HUES48 (cell line): ENCODE results near the gene WAC.
"Not testable (repeated sequence)": the region's sequence is repeated elsewhere in the genome, so short reads cannot be mapped to it uniquely, and the experiment has no call there.

ENCODE experiments used
- H3K27ac ChIP-seq: one replicate; pipeline ENCODE4 v1.7.0; 2013; ENCODE audit warnings: low read depth, low read length, inconsistent platforms
- H3K27me3 ChIP-seq: 2 replicates; pipeline ENCODE4 v1.6.1; 2013; ENCODE audit warnings: mild to moderate bottlenecking, low read length; ENCODE audit not compliant: control insufficient read depth, insufficient read depth
- H3K36me3 ChIP-seq: 2 replicates; pipeline ENCODE4 v1.6.1; 2013; ENCODE audit warnings: low read length; ENCODE audit not compliant: control insufficient read depth, insufficient read depth
- H3K4me1 ChIP-seq: 2 replicates; pipeline ENCODE4 v1.6.1; 2013; ENCODE audit warnings: mild to moderate bottlenecking, low read length; ENCODE audit not compliant: control insufficient read depth, insufficient read depth
- H3K4me3 ChIP-seq: 2 replicates; pipeline ENCODE4 v1.5.1; 2013; ENCODE audit warnings: mild to moderate bottlenecking, low read depth, low read length
- H3K9ac ChIP-seq: 2 replicates; pipeline ENCODE4 v1.6.1; 2013; ENCODE audit warnings: mild to moderate bottlenecking, low read depth, low read length, moderate library complexity
- H3K9me3 ChIP-seq: 2 replicates; pipeline ENCODE4 v1.6.1; 2013; ENCODE audit warnings: low read length; ENCODE audit not compliant: control insufficient read depth, insufficient read depth

The WAC gene, protein sequence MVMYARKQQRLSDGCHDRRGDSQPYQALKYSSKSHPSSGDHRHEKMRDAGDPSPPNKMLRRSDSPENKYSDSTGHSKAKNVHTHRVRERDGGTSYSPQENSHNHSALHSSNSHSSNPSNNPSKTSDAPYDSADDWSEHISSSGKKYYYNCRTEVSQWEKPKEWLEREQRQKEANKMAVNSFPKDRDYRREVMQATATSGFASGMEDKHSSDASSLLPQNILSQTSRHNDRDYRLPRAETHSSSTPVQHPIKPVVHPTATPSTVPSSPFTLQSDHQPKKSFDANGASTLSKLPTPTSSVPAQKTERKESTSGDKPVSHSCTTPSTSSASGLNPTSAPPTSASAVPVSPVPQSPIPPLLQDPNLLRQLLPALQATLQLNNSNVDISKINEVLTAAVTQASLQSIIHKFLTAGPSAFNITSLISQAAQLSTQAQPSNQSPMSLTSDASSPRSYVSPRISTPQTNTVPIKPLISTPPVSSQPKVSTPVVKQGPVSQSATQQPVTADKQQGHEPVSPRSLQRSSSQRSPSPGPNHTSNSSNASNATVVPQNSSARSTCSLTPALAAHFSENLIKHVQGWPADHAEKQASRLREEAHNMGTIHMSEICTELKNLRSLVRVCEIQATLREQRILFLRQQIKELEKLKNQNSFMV

DNA sequence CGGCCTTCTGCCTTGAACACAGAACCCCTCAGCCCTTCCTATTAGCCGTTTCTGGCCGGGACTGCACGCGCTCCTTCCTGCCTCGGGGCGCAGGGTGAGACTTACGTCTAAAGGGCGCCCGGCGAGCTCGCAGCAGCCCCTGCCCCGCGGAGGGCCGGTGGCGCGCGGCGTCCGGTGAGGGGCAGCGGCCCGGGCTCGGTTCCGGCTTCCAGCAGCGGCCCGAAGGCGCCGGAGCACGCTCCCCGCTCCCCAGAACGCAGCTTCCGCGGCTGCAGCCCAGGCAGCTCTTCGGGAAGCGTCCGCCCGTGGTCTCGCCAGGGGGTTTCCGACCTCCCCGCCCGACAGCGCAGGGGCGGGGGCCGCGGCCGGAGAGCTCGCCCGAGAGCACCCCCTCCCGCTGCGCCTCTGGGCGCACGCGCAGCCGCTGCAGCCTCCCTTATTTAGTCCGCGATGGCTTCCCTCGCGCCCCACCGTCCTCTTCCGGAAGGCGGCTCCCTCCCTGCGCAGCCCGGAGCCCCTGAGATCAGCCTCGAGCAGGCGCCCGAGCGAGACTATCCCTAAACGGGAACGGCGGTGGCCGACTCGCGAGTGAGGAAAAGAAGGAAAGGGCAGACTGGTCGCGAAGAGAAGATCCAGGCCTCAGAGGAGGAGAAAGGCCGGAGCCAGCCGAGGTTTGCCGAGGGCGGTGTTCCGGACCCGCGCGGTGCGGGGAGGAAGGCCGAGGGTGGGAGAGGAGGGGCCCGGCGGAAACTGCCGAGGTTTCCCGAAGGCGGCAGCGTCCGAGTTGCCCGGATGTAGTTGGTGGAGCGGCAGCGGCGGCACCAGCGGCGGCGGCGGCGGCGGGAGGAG, at the start of gene WAC:
Gene WAC (plus strand): TSS at position 782 of the 849 bp plus-strand sequence. CDS start 462 bp downstream, outside the sequence.
- Histone ChIP-seq H3K4me3 (peak within 1 kb of the TSS; percentile 100), H3K27ac (peak within 1 kb of the TSS; percentile 100), H3K4me1 (peaks cover 9% of the 10 kb centered on the region; the same call in 1 of the 2 replicates), H3K9me3 (no peaks in the 10 kb centered on the region), H3K9ac (peak within 1 kb of the TSS; percentile 100), H3K36me3 (peaks cover 33% of the 10 kb centered on the region), H3K27me3 (no peaks in the 10 kb centered on the region)

DNA sequence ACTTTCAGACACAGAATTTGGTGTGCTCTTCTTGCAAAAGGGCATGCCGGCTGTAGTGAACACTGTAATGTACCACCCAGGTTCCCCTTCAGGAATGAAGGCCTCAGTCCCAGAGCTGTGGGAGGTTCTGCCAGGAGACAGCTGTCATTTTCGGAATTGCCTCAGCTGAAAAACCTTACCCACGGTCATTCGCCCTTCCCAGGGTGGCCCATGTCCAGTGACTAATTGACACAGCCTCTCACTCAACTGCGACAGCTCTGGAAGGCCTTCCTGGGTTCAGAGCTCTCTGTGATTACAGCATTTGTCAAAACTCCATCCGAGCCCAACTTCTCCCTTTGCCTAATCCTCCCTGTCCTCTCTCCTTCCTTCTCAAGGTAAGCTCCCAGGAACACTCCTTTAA, 43.7 kb upstream of the WAC start:
- Histone ChIP-seq H3K4me1 (no peaks in the 10 kb centered on the region), H3K9ac (no peak overlapping the region), H3K9me3 (no peaks in the 10 kb centered on the region), H3K27me3 (no peaks in the 10 kb centered on the region), H3K36me3 (no peaks in the 10 kb centered on the region), H3K27ac (no peak overlapping the region), H3K4me3 (no peak overlapping the region)

DNA sequence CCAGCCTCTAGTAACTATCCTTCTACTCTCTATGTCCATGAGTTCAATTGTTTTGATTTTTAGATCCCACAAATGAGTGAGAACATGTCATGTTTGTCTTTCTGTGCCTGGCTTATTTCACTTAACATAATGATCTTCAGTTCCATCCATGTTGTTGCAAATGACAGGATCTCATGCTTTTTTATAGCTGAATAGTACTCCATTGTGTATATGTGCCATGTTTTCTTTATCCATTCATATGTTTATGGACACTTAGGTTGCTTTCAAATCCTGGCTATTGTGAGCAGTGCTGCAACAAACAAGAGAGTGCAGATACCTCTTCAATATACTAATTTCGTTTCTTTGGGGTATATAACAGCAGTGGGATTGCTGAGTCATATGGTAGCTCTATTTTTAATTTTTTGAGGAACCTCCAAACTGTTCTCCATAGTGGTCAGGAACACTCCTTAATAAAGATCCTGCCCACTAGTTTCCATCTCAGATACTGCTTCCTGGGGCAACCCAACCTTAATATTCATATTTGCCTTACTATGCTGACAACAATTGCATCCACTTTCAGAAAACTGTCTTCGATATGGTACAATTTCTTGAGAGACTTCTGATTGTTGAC, 42.6 kb upstream of the WAC start:
- H3K4me3 ChIP-seq, H3K9me3 ChIP-seq, H3K27me3 ChIP-seq, H3K36me3 ChIP-seq, H3K9ac ChIP-seq, H3K27ac ChIP-seq, H3K4me1 ChIP-seq: not testable (repeated sequence)

DNA sequence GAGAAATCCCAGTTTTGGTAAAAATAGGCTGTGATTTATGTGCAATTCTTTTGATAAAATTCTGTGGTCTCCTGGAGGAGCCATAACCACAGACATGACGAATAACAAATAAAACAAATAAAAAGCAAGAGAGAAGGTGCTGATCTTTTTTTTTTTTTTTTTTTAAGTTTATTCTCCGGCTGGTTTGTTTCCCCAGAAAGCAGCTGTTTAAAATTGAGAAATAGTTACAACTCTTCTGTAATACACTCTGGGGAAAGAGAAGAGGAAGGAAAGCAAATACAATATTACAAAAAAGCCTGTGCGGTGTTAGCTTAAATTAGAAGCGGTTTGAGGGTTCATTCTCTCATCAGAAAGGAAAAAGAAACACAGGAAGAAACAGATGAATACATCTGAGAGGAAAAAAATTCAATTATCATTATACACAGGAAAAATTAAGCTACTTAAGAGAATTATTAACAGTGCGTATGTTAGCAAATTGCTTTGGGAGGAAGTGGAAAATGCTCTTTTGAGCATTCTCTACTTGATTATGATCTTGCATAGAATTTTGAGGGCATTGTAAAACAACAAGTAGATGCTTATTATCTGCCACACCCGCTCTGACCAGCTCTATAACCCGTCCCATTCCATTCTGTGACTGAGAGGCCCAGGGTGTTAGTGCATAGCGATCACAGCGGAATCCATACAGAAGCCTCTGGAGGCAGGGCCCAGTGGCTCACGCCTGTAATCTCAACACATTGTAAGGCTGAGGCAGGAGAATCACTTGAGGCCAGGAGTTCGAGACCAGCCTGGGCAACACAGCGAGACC, 40.6 kb upstream of the WAC start:
- no peak overlapping the region for H3K4me3 ChIP-seq

DNA sequence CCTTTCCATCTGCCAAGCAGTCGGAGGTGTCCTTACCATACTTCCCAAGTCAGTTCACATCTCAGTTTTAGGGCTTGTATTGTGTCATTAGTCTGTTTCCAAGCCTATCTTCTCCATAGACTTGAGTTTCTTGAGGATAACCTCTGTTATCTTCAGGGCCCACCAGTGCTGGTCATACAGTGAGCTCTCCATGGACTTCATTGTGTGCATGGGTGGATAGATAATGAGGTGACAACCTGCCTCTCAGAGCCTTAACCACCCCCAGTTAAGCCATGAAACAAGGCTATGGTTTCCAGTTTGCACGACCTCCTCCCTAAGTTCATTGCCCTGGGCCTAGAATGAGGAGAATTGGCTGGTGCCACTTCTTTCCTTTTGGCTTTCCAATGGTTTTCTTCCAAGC, 38.5 kb upstream of the WAC start:
- Histone ChIP-seq H3K9me3 (no peaks in the 10 kb centered on the region), H3K9ac (no peak overlapping the region)

More for the DNA sequence above, 40.6 kb upstream of the WAC start:
- H3K27ac ChIP-seq, result no peak overlapping the region
- H3K4me1 ChIP-seq, result no peaks in the 10 kb centered on the region
- no peaks in the 10 kb centered on the region for H3K9me3 ChIP-seq
- H3K9ac ChIP-seq, result no peak overlapping the region
- H3K27me3 ChIP-seq, result no peaks in the 10 kb centered on the region
- H3K36me3 ChIP-seq, result no peaks in the 10 kb centered on the region

DNA sequence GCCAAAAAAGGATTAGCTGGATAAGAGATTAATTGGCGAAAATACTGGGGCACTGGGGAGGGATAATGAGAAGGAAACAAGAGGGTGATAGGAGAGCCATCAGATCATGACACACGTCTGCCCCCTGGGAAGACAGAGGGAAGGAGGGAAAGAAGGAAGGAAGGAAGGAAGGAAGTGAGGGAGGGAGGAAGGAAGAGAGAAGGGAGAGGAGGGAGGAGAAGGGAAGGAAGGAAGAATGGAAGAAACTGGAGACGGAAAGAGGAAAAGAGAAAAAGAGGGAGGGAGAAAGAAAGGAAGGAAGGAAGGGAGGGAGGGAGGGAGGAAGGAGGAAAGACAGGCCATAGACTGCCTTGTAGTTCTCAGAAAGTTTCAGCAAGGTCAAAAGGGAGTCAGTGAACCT, 37.8 kb upstream of the WAC start:
- Histone ChIP-seq H3K4me3 (no peak overlapping the region), H3K27ac (no peak overlapping the region), H3K9ac (no peak overlapping the region), H3K27me3 (no peaks in the 10 kb centered on the region), H3K4me1 (no peaks in the 10 kb centered on the region), H3K36me3 (no peaks in the 10 kb centered on the region), H3K9me3 (no peaks in the 10 kb centered on the region)

More for the DNA sequence above, 38.5 kb upstream of the WAC start:
- H3K4me1 ChIP-seq, result no peaks in the 10 kb centered on the region
- no peak overlapping the region for H3K4me3 ChIP-seq
- H3K36me3 ChIP-seq, result no peaks in the 10 kb centered on the region
- no peaks in the 10 kb centered on the region for H3K27me3 ChIP-seq
- H3K27ac ChIP-seq, result no peak overlapping the region

DNA sequence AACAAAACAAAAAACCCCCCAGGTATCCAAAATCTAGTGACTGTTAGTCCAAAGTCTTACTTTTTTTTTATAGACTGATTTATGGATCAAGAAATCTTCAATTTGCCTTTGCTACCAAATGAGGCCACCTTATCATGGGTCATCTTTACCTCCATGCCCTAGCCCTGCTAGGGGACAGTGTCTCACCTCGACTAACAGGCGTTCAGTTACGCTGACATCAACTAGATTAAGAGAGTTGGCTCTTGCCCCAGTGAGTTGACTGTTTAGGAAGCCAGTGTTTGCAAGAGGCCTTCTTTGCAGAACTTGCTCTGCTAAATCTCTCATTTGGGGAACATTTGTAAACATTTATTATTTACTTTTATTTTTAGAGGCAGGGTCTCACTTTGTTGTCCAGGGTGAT, 36.9 kb upstream of the WAC start:
- H3K4me1 ChIP-seq, result no peaks in the 10 kb centered on the region
- no peaks in the 10 kb centered on the region for H3K9me3 ChIP-seq
- H3K36me3 ChIP-seq, result no peaks in the 10 kb centered on the region
- H3K4me3 ChIP-seq, result no peak overlapping the region
- no peaks in the 10 kb centered on the region for H3K27me3 ChIP-seq
- no peak overlapping the region for H3K9ac ChIP-seq
- no peak overlapping the region for H3K27ac ChIP-seq

DNA sequence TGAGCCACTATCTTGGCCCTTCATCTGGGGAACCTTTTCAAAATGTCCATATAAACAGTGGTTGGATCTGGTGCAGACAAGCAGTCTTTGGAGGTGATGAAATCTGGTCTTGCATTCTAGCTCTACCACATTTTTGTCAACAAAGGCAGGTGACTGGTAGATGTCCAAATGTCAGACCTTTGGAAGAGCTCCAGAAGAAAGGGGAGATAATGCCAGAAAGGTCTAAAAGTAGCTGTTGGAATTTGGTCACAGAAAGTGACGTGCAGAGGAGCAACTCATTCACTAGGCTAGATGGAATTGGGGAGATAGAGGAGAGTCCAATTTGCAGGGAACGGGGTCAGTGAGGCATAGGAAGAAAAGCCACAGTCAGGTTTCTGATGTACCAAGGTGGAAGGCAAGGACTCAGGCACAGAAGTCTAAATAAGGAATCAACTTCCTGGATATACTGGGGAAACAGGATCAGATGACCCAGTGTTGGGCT, 36.4 kb upstream of the WAC start:
- no peaks in the 10 kb centered on the region for H3K27me3 ChIP-seq
- no peaks in the 10 kb centered on the region for H3K4me1 ChIP-seq
- H3K36me3 ChIP-seq, result no peaks in the 10 kb centered on the region
- no peak overlapping the region for H3K9ac ChIP-seq
- H3K4me3 ChIP-seq, result no peak overlapping the region
- H3K27ac ChIP-seq, result no peak overlapping the region
- H3K9me3 ChIP-seq, result no peaks in the 10 kb centered on the region

DNA sequence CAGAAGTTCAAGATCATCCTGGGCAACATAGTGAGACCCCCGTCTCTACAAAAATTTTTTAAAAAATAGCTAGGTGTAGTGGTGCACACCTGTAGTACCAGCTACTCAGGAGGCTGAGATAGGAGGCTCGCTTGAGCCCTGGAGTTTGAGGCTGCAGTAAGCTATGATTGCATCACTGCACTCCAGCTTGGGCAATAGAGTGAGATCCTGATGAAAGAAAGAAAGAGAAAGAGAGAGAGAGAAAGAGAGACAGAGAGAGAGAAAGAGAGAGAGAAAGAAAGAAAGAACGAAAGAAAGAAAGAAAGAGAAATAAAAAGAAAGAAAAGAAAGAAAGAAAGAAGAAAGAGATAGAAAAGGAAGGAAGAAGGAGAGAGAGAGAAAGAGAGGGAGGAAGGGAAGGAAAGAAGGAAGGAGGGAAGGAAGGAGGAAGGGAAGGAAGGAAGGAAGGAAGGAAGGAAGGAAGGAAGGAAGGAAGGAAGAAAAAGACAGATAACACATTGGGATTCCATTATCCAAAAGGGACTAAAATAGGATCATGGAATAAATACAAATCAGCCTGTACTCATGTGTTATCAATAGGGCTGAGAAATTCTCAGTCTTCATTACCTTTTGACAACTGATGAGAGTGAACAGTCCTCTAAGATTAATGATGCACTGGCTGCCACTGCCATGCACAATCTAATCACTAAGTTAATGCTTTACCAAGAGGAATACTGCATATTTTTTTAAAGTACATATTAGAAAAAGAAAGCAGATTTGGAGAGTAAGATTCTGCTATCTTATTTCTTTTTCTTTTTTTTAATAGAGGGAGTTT, 35.4 kb upstream of the WAC start:
- Histone ChIP-seq H3K27me3 (0 out of 2 replicates have a peak, but pooled peaks cover 3% of the 10 kb centered on the region), H3K4me1 (no peaks in the 10 kb centered on the region), H3K9me3 (no peaks in the 10 kb centered on the region), H3K27ac (no peak overlapping the region), H3K4me3 (no peak overlapping the region), H3K9ac (no peak overlapping the region), H3K36me3 (no peaks in the 10 kb centered on the region)
